HG03135 (cell line): Measurements from ENCODE around the gene ASS1.

Experiments used
- ATAC-seq: cut with Tn5 transposase; IDR thresholded peaks from one replicate; pipeline ENCODE4 v1.9.1; 2021; ENCODE audit warnings: mild to moderate bottlenecking, moderate library complexity; ENCODE audit not compliant: unreplicated experiment

ASS1 gene

DNA sequence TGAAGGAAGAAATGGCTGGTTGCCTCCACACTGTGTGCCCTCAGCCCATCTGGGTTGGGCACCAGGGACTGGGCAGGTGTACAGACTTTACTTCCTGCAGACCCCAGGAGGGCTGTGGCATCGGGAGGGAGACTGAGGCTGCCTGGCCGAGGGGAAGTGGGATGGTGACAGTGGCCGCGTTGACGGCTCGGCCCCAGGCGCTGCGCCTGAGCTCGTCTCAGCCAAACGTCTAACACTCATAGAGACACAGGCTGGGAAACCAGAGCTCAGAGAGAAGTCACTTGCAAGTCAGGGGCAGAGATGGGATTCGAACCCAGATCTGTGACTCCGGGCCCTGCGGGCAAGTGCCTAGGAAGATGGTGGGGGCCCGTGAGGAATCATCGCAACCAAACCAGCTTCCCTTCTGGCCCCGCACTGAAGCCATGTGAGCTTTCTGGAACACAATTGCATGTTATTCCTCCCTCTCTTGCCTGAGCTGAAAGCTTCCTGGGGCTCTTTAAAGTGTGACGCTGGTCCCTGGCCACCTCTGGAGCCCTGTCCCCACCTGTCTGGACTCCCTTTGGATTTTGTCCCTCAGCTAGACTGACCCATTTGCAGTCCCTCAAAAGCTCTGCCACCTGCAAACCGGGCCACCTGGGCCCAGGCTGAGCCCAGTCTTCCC is 81.6 kb downstream of the ASS1 start:
- no peak for ATAC-seq

DNA sequence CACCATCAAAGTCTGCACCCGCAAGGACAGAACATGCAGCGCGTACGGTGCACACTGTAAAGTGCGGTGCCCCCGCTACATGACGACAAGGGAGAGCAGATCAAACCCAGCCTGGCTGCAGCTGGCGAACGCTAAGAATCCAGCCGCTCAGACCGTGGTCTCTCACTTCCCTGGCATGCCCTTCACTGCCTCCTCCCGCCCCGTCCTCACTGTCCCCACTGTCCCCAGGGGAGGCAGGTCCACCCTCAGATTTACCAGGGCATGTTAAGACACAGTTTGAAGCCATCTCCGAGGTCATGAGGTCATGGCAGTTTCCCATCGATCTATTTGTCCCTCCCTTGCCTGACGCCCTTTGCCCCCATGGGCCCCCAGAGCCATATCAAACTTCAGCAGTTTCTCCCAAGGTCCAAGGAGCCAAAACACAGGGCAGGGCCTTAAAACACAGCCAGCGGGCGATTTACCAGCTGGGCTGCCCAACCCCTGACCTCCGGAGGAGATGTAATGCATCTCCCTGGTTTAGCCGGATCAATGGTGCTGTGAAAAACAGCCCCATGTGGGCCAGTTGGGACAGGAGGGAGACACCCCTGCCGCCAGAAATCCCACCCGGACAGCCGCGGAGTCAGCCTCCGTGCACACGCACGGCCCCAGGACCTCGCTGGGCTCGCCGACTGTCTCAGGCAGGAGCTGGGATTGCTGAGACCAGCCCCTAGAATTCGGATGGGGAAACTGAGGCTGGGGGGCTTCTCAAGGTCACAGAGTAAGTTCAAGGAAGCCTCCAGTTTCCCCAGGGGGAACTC is 82.3 kb downstream of the ASS1 start:
- ATAC-seq, result no peak

DNA sequence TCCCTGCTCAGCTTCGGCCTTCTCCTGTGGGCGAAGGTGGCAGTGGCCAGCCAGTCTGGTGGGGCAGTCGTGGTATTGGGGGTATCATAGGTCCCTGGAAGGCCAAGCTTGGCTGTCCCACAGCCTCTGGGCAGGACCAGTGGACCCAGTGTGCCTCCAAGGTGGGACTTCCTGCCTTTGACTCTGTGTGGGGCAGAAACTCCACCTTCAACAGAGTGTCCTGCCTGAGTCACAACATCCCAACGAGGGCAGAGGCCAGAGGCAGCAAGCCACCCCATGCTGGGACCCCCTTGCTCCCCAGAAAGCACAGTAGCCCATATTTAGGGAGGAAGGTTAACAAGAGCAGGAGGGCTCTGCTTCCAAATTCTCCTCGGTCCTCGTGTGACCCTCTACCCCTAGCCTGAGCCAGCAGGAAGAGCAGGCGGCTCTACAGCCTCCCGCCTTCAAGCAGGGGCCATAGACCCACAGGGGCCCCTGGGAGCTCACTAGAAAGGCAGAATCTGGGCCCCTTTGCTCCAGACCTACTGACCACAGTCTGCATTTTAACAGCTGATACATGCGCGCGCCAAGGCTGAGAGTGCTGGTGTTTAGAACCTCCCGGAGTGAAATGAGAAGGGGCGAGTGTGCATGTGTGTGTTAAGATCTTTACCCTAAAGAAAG is 83.0 kb downstream of the ASS1 start:
- no peak for ATAC-seq

DNA sequence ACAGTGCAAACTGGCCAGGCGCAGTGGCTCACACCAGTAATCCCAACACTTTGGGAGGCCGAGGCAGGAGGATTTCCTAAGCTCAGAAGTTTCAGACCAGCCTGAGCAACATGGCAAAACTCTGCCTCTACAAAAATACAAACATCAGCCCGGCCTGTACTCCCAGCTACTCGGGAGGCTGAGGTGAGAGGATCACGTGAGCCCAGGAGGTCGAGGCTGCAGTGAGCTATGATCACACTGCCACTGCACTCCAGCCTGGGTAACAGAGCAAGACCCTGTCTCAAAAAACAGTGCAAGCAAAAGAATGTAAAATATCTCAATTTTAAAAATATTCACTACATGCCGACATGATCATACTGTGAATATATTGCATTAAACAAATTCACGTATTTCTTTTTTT is 83.9 kb downstream of the ASS1 start:
- no peak for ATAC-seq

DNA sequence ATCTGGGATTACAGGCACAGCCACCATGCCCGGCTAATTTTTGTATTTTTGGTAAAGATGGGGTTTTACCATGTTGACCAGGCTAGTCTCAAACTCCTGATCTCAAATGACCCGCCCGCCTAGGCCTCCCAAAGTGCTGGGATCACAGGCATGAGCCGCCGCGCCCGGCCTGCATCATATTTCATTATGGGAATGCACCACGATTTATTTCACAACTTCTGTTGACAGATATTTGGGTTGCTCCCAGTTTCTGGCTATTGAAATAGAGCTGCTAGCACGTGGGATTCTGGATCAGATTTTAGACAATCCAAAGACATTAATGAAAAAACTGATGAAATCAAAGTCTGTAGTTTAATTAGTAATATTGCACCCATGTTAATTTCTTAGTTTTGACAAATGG is 86.2 kb downstream of the ASS1 start:
- ATAC-seq, result no peak

DNA sequence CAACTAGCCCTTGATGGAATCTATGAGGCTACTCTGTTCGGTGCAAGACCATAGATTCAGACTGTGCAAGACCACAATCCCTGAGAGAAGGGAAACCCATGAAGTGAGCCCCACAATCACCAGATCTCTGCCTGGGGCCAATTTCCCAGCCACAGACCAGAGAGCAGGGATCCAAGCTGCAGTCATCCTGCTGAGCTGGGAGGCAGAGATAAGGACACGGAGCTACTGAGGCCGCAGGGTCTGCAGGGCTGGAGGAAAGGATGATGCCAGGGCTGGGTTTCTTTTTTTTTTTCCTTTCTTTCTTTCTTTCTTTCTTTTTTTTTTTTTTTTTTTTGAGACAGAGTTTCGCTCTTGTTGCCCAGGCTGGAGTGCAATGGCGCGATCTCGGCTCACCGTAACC is 86.9 kb downstream of the ASS1 start:
- ATAC-seq, result no peak

DNA sequence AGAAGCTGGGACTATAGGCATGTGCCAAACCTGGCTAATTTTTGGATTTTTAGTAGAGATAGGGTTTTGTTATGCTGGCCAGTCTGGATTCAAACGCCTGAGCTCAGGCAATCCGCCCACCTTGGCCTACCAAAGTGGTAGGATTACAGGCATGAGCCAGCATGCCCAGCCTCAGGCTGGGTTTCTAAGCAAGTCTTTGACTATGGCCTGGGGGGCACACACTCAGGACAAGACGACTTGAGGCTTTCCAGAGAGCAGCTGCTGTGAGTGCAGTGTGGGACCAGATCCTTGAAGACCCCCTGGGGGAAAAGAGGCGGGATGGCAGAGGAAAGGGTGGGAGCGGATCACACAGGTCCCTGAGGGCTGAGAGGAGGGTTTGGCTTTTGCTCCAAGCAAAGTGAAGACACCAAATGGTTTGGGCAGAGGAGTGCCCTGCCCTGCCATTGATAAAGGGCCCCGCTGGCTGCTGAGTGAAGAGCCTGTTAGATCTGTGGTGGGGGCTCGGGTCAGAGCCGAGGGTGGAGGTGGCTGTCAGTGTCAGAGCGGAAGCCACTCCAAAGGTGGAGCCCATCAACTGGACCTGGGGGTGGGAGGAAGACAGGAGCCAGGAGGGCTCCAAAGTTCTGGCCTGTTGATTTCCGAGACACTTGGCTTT is 87.8 kb downstream of the ASS1 start:
- ATAC-seq, result no peak

DNA sequence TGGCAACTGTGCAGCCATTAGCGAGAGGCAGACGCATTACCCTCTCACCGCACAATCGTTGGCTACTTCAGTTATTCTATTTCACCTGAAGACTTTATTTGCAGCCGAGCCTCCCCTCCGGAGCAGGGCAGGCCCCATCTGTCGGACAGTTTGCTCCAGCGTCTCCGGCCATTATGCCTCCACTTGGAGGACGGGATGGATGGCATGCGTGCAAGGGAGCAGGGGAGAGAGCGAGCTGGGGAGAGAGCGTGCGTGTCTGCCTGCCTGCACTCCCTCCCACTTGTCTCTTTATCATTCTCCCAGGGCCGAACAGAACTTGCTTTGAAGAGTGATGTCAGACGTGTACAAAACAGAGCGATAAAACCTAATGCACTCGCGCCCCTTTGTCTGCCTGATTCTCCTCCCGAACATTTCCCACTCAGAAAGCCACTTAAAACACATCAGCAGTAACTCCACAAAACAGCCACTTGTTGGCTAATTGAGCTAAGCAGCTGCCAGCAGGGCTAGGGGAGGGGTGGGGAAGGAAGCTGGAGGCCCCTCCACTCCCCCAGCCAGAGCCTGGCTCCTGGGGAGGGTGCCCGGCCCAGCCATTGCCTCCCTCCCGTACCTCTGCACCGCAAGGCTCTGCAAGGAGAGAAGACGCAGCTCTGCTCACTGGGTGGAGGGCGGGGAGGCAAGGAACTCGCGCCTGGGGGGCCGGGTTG is 91.2 kb downstream of the ASS1 start:
- ATAC-seq, result no peak

DNA sequence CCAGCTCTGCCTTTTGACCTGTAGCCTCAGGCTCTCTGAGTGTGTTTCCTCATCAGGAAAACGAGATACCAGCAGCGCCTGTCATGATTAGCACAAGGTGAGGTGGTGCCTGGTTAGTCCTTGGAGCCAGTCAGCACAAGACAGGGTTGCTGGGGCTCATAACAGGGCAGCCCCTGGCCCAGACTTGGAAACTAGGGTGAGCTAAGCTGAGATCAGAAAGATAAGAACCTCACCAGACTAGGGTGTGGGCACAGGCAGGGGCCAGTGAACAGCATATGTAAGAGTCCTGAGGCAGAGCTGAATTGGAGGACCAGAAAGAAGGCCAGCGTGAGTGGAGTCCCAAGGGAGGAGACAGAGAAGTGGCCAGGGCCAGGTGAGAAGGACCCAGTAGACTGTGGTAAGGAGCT is 91.9 kb downstream of the ASS1 start:
- no peak for ATAC-seq

DNA sequence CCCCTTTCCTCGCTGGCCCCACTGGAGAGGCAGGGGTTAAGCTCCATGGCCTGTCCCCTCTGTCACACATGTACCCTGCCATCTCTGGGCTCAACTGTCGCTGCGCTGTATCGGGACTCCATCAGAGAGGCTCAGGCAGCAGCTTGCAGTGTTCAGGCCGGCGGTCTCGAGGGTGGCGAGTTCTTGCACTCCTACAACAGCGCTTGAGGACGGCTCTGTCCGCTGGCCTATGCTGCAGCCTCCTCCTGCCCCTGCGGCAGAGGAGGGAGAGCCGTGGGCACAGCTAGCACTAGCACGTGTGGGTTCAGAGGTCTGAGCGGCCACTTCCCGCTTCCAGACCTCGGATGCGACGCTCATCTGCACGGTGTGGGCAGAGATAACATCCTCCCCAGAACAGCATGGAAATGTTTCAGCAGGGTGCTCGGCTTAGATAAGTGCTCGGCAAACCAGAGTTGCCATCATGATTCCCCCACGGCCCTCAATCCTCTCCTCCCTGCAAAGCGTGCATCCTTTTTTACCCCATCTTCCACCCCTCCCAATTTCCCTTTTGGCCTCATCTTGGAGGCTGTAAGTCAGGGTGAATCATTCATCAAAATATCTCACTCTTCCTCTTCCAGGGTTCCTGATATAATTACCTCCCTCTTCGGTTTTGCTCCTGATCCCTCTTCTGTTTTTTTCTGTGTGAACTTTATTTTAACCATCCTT is 92.7 kb downstream of the ASS1 start:
- ATAC-seq, result no peak

DNA sequence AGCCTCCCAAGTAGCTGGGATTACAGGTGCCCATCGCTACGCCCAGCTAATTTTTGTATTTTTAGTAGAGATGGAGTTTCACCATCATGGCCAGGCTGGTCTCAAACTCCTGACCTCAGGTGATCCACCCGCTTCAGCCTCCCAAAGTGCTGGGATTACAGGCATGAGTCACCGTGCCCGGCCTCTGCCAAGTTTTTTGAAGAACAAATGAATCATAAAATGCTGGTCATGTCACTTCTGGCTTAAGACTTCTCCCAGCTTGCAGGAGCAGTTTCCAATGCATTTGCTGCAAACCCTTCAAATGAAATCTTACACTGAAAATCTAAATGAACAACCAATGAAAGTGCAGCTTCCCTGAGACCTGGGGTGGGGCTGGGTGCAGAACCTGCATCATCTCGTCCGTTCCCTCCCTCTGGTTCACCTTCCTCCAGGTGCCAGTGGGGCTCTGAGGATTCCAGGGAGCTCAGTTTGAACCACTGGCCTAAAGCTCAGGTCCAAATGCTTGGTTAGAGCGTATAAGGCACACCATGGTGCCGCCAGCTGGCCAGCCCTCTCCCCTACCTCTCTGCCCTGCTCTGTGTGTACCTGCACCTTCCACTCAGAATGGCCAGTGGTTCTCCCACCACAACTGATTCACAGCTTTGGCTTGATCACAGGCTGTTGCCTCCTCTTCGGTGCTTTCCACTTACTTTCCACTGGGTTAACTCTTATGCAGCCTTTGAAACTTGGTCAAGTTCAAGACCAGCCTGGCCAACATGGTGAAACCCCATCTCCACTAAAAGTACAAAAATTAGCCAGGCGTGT is 94.9 kb downstream of the ASS1 start:
- no peak for ATAC-seq

DNA sequence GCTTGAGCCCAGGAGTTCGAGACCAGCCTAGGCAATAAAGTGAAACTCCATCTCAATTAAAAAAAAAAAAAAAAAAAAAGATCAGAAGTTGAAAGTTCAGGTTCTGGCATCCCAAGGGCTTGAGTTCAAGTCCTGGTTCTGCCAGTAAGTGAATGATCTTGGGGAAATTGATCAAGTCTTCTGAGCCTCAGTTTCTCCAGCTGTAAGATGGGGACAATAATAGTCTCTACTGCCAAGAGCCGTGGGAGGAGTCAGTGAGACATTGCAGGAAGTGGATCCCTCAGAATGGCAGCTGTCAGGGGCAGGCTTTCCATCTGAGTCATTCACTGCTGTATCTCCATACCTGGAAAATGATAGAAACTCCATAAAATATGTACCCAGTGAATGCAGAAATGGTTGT is 96.8 kb downstream of the ASS1 start:
- ATAC-seq, result no peak

DNA sequence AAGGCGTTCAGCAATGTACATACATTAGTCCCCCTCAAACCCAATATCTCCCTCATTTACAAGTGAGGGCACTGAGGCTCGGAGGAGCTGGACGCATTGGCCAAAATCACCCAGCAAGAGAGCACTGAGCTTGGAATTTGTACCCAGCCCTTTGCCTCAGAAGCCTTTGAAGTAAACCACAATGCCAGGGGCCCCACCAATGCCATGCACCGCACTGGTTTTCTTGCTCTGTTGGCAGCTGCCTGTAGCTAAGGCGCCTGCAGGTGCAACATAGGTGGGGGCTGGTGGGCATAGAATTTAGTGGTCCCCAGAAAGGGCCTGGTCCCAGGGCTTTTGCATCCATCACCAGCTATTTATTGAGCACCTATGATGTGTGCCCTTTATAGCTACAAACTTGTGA is 97.3 kb downstream of the ASS1 start:
- ATAC-seq, result no peak

DNA sequence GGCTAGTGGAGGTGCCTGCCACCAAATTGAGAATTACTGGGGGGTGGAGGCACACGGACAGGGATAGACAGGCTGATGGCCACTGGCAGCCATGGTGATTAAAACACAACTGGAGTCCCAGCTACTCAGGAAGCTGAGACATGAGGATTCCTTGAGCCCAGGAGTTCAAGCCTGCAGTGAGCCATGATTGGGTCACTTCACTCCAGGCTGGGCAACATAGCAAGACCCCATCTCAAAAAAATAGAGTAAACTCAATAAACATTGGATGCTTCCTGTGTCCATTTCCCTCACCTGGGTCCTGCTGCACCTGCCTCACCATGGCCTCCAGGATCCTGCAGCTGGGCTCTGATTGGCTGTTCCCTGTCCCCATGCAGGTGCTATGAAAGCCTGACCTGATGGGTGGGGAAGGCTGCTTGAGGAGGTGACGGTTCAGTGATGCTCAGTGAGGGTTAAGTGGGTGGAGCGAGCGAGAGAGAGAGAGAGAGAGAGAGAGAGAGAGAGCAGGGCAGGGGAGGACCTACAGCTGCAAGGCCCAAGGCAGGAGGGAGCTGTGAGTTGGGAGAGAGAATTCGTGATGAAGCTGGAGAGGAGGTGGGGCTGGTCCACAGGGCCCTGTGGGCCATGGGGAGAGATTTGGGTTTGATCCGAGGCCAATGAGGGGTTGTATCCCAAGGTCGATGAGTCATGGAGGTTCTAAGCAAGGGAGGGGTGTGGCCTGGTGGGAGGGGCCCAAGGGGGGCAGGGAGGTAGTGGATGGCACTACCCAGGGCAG is 97.9 kb downstream of the ASS1 start:
- no peak for ATAC-seq

DNA sequence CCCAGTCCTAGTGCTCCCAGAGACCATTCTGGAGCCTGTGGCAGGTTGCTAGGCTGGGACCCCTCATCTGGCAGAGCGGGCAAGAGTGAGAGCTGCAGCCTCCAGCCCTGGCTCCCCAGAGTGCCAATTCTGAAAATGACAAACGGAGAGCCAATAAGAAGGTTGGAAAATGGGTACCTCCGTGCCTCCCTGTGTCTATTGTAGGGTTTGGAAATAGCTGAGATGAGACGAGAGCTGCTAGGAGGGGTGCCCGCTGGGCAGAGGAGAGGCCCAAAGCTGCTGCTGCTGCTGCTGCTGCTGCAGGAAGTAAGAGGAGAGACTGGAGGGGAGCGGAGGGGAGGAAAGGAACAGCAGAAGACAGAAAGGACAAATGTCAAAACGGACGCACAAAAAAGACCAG is 98.6 kb downstream of the ASS1 start:
- ATAC-seq, result no peak

DNA sequence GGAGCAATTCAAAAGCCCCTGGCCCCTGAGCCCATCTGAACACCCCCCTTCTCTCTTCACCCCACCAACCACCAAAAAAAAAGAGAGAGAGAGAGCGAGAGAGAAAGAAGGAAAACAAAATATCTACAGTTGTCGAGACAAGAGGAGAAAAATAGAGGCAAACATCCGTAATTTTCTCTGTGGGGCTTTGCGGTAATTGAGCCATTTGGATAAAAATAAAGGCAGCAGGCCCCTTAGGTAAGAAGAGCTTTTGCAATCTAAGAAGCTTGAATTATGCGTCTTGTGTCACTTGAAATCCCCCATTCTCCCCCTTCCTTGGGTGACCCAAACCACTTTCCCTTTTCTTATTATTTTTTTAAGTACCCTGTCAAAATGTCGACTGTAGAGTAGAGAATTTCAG is 99.1 kb downstream of the ASS1 start:
- no peak for ATAC-seq

DNA sequence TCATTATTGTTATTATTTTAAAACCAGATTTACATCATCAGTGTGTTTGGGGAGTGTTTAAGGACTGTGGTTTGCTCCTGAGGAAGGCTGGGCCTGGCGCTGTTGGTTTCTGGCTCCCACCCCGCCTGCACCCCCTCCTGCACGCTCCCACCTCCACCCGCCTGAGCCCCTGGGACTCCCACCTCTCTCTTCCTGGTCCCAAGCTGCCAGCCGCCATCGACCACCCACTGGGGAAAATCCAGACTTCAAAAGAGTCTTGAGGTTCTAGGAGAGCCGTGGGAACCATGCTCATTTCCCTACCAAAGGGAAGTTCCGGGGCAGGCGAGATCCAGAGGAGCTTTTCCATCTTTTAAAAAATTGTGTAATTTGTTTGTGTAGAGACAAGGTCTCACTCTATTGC is 99.6 kb downstream of the ASS1 start:
- ATAC-seq, result no peak

DNA sequence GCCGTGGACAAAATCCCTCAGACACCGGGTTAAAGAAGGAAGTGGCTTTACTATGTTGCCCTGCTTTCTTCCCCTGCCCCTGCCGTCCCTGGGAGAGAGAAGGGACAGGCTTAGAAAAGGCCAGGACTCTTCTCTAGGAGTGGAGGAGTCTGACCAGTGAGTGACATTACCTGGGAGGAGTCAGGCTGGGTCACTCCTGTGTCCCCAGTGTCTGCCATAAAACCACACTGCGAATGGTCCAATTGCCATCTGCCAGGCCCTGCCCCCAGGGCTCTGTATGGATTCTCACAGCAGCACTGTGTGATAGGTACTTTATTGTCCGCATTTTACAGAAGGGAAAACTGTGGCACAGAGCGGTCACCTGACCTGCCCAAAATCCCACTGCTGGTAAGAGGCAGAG is 103.3 kb downstream of the ASS1 start:
- no peak for ATAC-seq
